Panc1 (cell line): ENCODE results near the gene FER1L5.

Source experiments
- CTCF ChIP-seq: fragments of 450-650 bp; IDR thresholded peaks from 2 replicates; pipeline ENCODE4 v1.5.1; 2017; ENCODE audit warnings: mild to moderate bottlenecking
- POLR2AphosphoS5 ChIP-seq: IDR thresholded peaks from 2 replicates; pipeline ENCODE4 v1.6.1; 2012; ENCODE audit warnings: mild to moderate bottlenecking, low read depth, low read length, moderate library complexity
- SIN3A ChIP-seq: IDR thresholded peaks from 2 replicates; pipeline ENCODE4 v1.6.1; 2012; ENCODE audit warnings: low read depth, mild to moderate bottlenecking, low read length, moderate library complexity, borderline replicate concordance; ENCODE audit not compliant: insufficient read depth
- TF ChIP-seq, protein P1 (sequence below), 2 experiments: IDR thresholded peaks; 2 replicates each; pipeline ENCODE4 v1.6.1; 2011 to 2012; ENCODE audit warnings: low read depth in 2 of 2, control low read depth in 1 of 2, low read length in 1 of 2, mild to moderate bottlenecking in 1 of 2, moderate library complexity in 1 of 2; ENCODE audit not compliant: insufficient read depth in 1 of 2

DNA sequence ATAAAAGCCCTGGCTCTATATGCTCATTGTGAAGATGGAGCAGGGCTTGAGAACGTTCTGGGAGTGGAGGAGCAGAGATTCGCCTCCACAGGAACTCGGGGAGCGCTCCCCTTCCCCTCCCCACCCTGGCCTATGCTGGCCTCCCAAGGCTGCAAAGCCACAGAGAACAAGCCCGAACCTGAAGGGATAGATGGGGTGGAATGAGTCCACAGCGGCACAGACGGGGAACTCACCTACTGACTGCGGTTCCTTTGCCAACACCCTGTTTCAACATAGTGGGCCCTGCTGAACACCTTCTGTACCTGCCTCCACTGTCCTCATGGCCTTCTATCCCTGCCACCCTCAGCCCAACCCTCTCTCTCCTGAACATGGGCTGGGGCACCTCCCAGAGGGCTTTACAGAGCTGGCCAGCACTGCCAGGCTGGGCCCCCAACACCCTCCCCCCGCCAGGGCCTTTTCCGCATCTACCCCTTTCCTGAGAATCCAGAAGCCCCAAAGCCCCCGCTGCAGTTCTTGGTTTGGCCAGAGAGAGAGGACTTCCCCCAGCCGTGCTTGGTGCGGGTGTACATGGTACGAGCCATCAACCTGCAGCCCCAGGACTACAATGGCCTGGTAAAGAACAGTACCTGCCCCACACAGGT, 55.8 kb downstream of the FER1L5 start:
- TF ChIP-seq CTCF (no peak), SIN3A (no peak), POLR2AphosphoS5 (no peak)
- TF ChIP-seq, protein P1, sequence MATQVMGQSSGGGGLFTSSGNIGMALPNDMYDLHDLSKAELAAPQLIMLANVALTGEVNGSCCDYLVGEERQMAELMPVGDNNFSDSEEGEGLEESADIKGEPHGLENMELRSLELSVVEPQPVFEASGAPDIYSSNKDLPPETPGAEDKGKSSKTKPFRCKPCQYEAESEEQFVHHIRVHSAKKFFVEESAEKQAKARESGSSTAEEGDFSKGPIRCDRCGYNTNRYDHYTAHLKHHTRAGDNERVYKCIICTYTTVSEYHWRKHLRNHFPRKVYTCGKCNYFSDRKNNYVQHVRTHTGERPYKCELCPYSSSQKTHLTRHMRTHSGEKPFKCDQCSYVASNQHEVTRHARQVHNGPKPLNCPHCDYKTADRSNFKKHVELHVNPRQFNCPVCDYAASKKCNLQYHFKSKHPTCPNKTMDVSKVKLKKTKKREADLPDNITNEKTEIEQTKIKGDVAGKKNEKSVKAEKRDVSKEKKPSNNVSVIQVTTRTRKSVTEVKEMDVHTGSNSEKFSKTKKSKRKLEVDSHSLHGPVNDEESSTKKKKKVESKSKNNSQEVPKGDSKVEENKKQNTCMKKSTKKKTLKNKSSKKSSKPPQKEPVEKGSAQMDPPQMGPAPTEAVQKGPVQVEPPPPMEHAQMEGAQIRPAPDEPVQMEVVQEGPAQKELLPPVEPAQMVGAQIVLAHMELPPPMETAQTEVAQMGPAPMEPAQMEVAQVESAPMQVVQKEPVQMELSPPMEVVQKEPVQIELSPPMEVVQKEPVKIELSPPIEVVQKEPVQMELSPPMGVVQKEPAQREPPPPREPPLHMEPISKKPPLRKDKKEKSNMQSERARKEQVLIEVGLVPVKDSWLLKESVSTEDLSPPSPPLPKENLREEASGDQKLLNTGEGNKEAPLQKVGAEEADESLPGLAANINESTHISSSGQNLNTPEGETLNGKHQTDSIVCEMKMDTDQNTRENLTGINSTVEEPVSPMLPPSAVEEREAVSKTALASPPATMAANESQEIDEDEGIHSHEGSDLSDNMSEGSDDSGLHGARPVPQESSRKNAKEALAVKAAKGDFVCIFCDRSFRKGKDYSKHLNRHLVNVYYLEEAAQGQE (IDR thresholded peaks at IDR 0.05; ENCODE audit: insufficient read depth in 1 of 2, low read depth in 2 of 2, low read length in 1 of 2) = no peak
